Measurements from ENCODE around the gene KLC4.

- TF ChIP-seq SMARCC2 (IDR thresholded peaks at IDR 0.05; ENCODE audit: low read depth) (no peak), CBX1 (IDR thresholded peaks at IDR 0.05; ENCODE audit: low read depth) (no peak), POU5F1 (IDR thresholded peaks at IDR 0.05; ENCODE audit: borderline replicate concordance, low read depth, low read length, partially characterized antibody) (no peak), POLR2AphosphoS5 (IDR thresholded peaks at IDR 0.05; ENCODE audit: control insufficient read depth, insufficient read depth, low read depth, low read length) (no peak), THAP12 (CRISPR knock-in tag; IDR thresholded peaks at IDR 0.05) (no peak), EZH2 (IDR thresholded peaks at IDR 0.05; ENCODE audit: borderline replicate concordance, low read depth, low read length) (no peak), POLR2A (conservative IDR thresholded peaks at IDR 0.05) (no peak), YY1 (IDR thresholded peaks at IDR 0.05; ENCODE audit: borderline replicate concordance in 1 of 3, control insufficient read depth in 1 of 3, extremely low read depth in 1 of 3, insufficient read depth in 3 of 3, insufficient read length in 1 of 3, insufficient replicate concordance in 2 of 3, low read depth in 1 of 3, low read length in 2 of 3) (no peak), ZBTB7A (IDR thresholded peaks at IDR 0.05; ENCODE audit: borderline replicate concordance, control insufficient read depth, low read depth, low read length) (no peak), CTCF (IDR thresholded peaks at IDR 0.05 in 2 of 3, conservative IDR thresholded peaks at IDR 0.05 in 1 of 3; ENCODE audit: insufficient read depth in 2 of 3, low read depth in 1 of 3, low read length in 3 of 3) (no peak), HDAC2 (IDR thresholded peaks at IDR 0.05) (no peak), ZNF316 (IDR thresholded peaks at IDR 0.05) (no peak)
Measured at GRCh38 chr6:43037197-43037596, 22.2 kb upstream of the KLC4 start.
